A673 (cell line): ENCODE data around the gene NANS.

Experiments used
- CTCF ChIP-seq: fragments of 300-800, 200-600 bp; sonication (generic); conservative IDR thresholded peaks from 2 replicates; pipeline ENCODE4 v1.5.1; 2017; ENCODE audit warnings: low read depth, mild to moderate bottlenecking, antibody characterized with exemption, low read length, moderate library complexity, mixed read lengths
- EZH2 ChIP-seq: fragments of 200-600 bp; sonication (generic); IDR thresholded peaks from 2 replicates; pipeline ENCODE4 v1.6.1; 2017; ENCODE audit warnings: borderline replicate concordance, low read depth, mild to moderate bottlenecking, mixed read lengths, antibody characterized with exemption, low read length; ENCODE audit not compliant: poor library complexity, severe bottlenecking

- TF ChIP-seq CTCF (no peak), EZH2 (no peak)
Measured at GRCh38 chr9:98022447-98022846, 34.1 kb upstream of the NANS start.
